Right lung (tissue), 10 donors: ENCODE measurements around the gene UBE2D4. TPM values are rescaled to one million over a fixed set of nuclear protein-coding genes. Genes with fewer than 3 reads are reported as not detected.
"Not testable (repeated sequence)": the region's sequence is repeated elsewhere in the genome, so short reads cannot be mapped to it uniquely, and the experiment has no call there.

Experiments
- DNase-seq, 2 donors: peaks; one replicate each; pipeline ENCODE4 v3.0.0-alpha.2; 2013
- long read RNA-seq, 8 donors: transcript quantifications; one replicate each; lab custom pipeline, GENCODE V29; 2026
- polyA plus RNA-seq, 5 donors: library from polyadenylated mRNA; unstranded; fragments of 120-200 nt; gene quantifications; one replicate each; pipeline versions ENCODE4 v1.2.1 to v1.2.3, GENCODE V29; 2013; ENCODE audit warnings: inconsistent platforms in 1 of 5, low replicate concordance in 1 of 5; ENCODE audit not compliant: insufficient read length in 5 of 5, insufficient read depth in 1 of 5

Gene UBE2D4
- polyA plus RNA-seq: 10 to 100 TPM; 13.0 to 21.0 (median 15.0) TPM
- long read RNA-seq, donor 1, partial matches to known transcripts: 17 of 24 reads
- long read RNA-seq, donor 1, other reads (novel, unspliced or antisense): 0 of 24 reads
- long read RNA-seq, donor 2, partial matches to known transcripts: 0 of 3 reads
- long read RNA-seq, donor 2, other reads (novel, unspliced or antisense): 0 of 3 reads
- long read RNA-seq, donor 3, partial matches to known transcripts: 0 of 4 reads
- long read RNA-seq, donor 3, other reads (novel, unspliced or antisense): 0 of 4 reads
- long read RNA-seq, donor 4, partial matches to known transcripts: 11 of 13 reads
- long read RNA-seq, donor 4, other reads (novel, unspliced or antisense): 0 of 13 reads
- long read RNA-seq, donor 5, transcript UBE2D4-201 (7 exons, 3,974 nt): major isoform, 8 of 13 reads
- long read RNA-seq, donor 5, partial matches to known transcripts: 0 of 13 reads
- long read RNA-seq, donor 5, other reads (novel, unspliced or antisense): 0 of 13 reads
- long read RNA-seq, donor 6, partial matches to known transcripts: 21 of 26 reads
- long read RNA-seq, donor 6, other reads (novel, unspliced or antisense): 0 of 26 reads
- long read RNA-seq, donor 7, partial matches to known transcripts: 32 of 37 reads
- long read RNA-seq, donor 7, other reads (novel, unspliced or antisense): 0 of 37 reads
- long read RNA-seq, donor 8, partial matches to known transcripts: 0 of 2 reads
- long read RNA-seq, donor 8, other reads (novel, unspliced or antisense): 0 of 2 reads

DNA sequence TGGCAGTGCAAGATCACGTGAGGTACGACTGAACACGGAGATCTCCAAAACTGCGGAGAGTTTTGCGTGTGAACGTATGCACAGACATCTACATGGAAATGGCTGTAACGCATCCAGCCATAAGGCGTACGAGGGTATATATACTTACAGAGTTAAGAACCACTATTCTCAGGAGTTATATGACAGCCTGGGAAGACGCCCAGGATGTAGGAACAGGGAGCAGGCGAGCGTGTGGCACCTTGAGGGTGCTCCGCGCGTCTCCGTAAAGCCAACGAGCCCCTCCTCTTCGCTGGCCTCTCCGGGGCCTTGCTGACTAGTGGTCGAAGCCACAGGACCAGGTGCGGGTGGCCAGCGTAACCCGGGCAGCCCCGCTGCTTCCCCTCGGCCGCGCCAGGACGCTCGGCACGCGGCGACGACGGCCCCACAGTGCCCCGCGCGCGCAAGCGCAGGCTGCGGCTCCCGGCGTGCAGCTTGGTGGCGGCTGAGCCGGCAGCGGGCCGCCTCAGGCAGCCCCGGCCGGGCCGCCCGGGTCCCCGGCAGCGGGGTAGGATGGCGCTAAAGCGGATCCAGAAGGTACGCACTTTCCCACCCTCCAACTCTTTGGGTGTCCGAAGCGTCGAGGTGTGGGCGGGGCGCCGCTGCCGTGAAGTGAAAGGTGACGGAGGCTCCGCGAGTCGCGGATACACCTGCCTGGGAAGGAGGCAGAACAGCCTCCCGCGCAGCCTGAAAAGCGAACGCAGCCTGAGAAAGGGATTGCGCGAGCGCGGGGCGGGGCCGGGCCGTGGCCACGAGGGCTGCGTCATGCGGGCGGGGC, at the start of gene UBE2D4:
Gene UBE2D4 (plus strand): TSS at position 453 of the 814 bp plus-strand sequence. CDS start 97 bp downstream, at position 550.
- DNase-seq: peak; percentile 65 to 73

DNA sequence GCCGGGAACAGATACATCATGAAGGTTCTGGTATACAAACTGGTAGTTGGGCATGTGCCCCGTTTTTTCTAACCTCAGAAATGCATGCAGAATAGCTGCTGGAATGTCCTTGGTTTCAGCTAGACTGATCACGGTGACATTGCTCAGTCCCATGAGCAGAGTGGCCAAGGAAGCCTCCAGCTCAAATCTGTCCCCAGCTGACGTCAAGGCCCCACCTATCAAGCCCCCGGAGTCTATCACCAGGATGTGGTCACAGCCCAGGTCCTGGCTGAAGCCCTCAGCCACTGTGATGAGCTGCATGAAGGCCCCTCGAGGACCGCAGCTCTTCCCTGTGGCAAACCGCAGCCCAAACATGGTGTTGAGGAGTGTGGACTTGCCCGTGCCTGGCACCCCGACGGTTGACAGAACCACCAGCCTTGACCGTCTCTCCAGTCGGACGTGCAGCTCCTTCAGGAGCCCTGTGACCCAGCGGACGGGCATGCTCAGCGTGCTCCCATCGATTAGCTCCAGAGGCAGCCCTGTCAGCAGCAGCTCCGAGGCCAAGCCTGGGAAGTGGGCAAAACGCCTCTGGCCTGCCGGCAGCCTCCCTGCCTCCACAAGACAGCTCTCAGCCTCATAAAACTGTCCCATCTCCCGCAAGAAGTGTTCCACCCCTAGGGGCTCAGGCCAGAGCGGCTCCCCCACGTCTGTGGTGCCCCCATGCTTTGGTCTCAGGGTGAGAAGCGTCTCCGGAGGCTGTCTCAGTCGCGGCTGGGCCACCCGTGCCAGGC, 49.1 kb upstream of the UBE2D4 start:
- no peak for DNase-seq

DNA sequence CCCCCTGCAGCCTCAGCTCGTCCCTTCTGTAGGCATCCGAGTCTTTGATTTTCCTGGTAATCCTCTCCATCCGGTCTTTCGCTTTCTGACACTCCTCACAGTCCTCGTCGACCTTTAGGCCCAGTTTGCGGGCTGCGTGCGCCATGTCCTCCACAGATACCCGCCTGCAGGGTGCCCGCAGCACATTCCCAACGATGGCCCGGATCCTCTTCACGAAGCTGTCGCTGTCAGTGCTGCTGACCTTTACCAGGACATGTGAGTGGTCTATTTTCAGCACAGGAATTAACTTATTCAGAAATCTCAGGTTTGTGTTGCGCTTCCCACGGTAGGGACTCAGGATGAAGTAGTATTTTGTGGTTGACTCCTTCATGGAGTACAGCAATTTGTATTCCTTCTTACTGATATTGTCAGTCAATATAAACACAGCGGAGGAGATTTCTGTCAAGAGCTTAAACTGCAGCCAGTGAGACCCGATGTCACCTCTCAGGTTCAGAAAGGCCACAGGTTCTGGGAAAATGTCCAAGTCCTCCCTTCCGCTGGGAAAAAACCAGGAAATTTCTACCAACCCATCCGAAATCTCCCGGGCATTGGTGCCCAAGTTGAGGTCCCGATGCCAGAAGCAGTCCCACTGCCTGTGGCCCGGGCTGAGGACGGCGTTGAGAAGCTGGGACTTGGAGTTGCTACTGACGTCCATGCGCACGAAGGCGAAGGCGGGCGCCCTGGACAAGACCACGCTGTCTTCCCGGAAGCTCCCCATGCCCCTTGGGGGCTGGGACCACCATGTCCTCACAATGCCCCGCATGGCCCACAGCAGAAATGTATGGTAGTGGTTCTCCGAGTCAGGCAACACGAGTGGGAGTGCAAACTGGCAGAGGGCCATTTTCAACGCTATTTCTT, 48.0 kb upstream of the UBE2D4 start:
- no peak for DNase-seq

DNA sequence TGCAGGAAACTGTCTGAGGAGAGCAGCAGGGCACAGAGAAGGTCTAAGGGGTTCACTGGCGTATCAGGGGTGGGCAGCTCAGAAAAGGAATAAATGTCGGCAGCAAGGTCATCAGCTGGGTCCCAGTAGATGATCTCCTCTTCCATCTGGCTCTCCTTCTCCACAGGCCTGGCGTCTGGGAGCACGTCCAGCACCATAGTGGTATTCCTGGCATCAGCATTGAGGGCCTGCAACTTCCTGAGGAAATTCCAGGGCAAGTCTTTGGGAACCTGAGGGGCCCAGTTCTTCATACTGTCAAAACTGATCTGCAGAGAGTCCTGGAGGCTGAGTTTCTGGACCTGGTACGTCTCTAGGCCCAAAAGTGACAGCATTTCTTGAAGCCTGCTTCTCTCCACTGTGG, 47.4 kb upstream of the UBE2D4 start:
- no peak for DNase-seq

DNA sequence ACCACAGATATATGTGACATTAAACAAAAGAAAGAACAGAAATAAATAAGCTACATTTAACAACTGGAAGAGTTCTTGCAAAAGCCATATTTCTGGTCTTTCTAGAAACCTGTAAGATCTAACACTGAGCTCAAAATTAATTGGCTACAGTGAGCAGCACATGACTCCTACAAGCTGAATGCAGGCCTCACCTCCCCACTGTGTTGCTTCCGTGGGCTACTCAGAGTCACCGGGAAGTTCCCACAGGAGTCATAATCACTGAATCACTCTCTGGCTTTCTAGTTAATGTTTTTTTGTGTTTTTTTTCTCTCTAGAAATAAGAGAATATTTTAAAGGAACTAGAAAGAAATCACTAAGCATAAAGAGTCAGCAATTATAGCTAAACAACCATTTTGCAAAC, 46.8 kb upstream of the UBE2D4 start:
- no peak for DNase-seq

DNA sequence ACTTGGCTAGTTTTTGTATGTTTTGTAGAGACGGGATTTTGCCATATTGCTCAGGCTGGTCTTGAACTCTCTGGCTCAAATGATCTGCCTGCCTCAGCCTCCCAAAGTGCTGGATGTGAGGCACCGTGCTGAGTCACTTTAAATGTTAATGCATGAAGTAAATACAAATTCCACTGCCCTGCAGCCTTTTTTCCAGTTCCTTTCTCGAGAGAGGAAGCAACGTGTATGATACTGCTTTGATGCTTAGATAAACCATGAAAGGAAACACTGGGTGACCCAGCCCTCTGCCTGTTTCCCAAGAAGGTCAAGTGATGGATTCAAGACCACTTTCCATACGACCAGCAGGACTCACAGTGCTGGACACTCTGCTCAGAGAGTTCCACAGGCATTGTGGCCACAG, 45.6 kb upstream of the UBE2D4 start:
- DNase-seq: no peak

DNA sequence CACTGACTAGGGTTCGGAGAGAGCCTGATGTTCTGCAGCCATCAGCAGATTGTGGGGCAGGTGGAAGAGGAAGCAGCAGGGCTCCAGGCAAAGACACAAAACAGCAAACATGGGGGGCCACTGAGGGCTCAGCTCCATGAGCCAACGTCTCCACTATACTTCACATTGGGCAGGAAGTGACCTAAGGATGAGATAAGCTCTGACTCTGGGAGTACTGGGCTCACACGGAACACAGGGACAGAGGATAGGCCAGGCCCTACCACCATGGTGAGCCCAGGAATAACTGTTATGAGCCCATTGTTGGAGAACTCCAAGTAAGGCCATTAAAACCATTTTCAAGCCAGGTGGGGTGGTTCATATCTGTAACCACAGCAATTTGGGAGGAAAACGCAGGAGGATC, 42.0 kb upstream of the UBE2D4 start:
- DNase-seq: no peak

DNA sequence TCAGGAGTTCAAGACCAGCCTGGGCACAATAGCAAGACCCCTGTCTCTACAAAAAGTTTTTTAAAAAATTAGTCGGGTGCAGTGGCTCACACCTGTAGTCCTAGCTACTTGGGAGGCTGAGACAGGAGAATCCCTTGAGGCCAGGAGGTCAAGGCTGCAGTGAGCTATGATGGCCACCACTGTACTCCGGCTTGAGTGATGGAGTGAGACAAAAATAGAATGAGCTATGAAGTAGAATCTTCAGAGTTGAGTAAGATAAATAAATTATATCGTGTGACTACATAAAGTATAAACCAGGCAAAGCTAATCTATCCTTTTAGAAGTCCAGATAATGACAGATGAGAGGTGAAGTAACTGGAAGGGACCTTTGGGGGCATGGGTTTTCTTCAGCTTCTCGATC, 41.6 kb upstream of the UBE2D4 start:
- no peak for DNase-seq

DNA sequence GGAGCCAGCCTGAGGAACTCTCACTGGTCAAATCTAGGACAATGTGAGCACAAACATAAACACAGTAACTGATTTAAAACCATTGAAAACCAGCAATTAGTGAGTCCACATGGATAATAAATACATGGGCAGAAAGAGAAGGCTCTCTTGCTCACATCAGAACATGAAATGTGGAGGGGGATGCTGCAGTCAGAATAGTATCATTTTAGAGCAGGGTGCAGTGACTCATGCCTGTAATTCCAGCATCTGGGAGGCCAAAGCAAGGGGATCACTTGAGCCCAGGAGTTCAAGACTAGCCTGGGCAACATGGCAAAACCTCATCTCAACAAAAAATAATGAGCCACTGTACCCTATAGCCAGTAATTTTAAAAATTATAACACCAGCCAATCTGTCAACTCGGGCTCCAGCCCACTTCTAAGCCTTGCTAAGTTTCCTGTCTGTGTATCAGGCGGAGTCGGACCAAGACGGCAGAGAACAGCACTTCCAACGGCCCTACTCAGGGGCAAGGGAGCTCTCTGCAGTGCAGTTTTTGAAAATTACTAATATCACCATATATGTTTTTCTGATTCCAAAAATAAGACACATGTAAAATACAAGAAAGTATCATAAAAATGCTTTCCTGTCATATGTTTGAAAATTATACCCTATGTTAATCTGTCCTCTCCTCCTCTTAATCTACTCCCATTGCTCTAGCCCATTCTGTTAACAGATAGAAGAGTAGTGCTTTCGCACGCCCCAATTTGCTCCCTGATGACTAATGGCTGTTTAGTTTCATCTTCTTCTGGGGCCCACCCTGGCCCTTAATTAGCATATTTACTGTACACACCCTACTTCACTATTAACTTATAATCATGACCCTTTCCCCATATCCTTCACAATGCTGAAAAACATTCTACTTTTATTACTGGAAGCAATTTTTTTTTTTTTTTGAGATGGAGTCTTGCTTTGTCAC, 37.0 kb upstream of the UBE2D4 start:
- DNase-seq: no peak

DNA sequence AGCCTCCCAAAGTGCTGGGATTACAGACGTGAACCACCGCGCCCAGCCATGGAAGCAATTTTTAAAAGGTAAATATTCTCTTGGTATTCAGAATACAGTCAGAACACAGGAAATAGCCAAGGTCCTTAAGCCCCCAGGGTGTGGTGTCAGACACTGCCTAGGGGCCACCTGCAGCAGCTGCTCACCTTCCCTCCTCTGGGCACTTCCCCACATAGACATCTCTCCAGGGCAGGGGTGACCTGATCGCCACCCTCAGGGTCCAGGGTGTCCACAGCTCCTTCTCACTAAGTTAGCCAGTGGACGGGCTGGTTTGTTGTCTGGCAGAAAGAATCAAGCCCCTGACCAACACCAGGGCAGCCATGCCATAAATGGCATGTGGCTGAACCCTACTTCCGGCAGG, 35.8 kb upstream of the UBE2D4 start:
- DNase-seq: no peak

DNA sequence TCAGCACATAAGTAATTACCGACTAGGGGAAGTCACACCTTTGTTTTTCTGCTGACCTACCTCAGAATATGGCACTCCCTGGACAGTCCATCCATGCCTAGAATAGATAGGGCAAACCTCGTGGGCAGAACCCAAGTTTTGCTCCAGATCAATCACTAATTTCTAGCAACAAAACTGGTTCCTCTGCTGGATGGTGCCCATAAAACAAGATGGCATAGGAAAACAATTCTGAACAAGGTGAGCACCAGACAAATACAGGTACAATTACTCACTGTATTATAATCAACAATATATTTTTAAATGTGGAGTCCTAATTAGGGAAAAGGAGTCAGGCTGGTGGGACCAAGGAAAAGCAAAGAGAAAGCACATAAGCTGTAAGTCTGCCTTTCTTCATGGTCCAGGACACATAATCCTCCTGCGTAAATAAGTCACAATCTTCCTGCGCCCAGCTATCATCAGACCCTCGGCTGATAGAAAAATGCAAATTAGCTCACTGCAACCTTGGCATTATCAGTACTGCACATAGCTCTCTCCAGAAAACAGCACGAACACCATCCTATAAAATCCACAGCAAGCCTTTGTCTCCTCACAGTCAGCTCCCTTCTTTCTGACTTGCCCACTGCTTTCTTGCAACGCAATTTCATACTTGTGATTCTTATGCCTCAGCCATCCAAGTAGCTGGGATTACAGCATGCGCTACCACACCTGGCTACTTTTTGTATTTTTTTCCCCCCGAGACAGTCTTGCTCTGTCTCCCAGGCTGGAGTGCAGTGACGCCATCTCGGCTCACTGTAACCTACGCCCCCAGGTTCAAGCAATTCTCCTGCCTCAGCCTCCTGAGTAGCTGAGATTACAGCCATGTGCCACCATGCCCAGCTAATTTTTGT, 34.9 kb upstream of the UBE2D4 start:
- no peak for DNase-seq

DNA sequence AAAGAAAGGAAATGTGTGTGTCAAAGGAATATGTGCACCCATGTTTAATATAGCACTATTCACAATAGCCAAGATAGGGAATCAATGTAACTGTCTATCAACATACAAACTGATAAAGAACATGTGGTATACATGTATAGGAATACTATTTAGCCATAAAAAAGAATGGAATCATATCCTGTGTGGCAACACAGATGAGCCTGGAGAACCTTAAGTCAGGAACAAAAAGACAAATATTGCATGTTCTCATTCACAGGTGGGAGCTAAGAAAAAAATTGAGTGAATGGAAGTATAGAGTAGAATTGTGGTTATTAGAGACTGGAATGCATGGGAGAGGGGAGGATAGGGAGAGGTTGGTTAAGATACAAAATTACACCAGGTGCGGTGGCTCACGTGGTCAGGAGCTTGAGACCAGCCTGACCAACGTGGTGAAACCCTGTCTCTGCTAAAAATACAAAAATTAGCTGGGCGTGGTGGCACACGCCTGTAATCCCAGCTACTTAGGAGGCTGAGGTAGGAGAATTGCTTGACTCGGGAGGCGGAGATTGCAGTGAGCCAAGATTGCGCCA, 30.3 kb upstream of the UBE2D4 start:
- no peak for DNase-seq

DNA sequence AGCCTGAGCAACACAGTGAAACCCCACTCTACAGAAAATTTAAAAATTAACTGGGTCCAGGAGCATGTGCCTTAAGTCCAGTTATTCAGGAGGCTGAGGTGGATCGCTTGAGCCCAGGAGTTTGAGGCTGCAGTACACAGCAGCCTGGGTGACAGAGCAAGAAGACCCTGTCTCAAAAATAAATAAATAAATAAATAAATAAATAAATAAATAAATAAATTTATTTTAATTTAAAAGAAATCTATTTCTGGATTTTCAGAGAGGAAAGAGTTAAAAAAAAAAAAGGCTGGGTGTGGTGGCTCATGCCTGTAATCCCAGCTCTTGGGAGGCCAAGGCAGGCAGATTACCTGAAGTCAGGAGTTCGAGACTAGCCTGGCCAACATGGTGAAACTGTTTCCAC, 27.7 kb upstream of the UBE2D4 start:
- DNase-seq: not testable (repeated sequence)

DNA sequence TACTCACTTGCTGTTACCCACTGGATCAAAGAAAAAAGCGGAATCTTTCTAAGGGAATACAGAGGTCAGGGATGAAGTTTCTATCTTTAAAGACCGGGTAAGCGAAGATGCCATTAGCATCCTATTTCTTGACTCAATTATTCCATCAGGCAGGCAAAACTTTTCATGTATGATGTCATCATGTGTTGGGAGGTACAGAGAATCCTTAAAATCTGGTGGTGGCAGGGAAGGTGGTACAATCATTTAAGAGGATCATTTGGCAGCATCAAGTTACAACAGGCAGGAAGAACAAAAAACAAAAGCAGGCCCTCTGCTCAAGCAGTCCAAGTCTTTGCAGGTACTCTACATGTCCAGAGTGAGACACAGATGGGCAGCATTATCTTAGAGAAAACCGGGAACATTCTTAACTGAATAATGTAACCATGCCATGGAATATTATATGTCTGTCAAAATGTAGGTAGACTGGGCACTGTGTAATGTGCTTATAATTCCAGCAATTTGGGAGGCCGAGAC, 23.6 kb upstream of the UBE2D4 start:
- no peak for DNase-seq

DNA sequence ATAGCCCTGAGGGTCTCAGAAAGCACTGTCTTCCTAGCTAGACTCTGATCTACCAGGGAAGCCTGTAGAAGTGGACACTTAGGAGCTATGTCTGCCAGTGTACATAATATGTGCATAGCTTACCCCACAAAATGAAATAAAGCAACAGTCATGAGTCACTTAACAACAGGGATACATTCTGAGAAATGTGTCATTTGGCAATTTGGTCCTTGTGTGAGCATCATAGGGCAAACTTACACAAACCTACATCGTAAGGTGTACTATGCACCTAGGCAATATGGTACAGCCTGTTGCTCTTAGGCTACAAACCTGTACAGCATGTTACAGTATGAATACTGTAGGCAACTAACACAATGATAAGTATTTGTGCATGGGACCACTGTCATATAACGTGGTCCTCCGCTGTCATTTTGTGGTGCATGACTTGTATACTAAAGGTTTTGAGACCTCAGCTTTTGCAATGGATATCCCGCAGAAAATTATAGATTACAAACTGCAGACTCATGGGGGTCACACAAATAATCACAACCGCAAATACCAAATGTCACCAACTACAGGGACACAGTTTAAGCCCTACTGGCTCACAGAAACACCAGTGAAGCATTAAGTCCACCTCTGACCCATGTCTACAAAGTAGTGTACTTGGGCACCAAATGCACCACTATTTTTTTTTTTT, 21.6 kb upstream of the UBE2D4 start:
- no peak for DNase-seq

DNA sequence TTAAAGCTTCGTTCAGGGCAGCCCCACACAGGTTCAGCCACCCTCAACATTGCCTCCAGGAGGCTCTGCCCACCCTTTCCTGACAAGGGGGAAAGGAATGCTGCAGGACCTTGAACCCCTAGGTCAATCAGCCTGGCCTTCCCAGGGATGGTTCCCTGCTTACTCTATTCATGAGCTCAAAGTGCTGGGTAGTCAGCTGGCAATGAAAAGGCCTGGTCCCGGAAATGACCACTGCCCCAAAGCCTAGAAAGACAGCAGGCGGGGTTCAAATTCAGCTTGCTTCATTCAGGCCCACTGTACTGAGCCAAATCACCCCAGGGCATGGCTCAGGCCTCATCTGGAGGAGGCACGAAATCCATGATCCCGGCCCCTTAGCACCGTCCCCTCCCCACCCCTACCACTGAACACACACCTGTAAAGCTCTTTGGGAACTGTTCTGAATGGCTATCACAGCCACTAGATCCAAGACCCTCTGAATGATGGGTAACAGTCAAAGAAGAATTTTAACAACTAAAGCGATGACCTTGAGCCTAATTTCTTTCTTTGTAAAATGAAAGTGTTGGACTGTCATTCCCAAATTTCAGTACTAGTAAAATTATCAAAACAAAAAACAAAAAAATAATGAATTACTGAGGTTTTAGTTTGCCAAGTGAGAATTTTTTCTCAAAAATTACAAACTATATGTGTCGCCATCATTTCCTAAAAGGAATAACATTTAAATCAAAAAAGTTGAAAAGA, 20.9 kb upstream of the UBE2D4 start:
- DNase-seq: no peak
